ENCODE data around the gene BCL2L12. TPM values are rescaled to one million over a fixed set of nuclear protein-coding genes. Genes with fewer than 3 reads are reported as not detected.

The BCL2L12 gene
- total RNA-seq, 1 experiment from 2014 or later, result 145 TPM

DNA sequence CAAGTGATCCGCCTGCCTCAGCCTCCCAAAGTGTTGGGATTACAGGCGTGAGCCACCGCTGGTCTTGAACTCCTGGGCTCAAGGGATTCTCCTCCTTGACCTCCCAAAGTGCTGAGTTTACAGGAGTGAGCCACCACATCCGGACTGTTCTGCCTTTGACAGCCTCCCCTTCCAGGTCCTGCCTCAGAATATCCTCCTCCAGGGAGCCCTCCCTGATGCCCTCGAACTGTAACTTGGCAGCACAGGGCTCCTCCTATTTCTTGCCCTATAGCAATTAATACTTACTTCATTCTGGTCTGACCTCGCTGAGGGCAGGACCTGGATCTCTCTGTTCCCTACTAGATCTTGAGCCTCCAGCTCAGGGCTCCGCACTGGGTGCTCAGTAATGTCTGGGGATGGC, 31.1 kb downstream of the BCL2L12 start:
- Histone ChIP-seq H3K23ac (ENCODE audit: insufficient read length, low read depth, low read length) (no peak overlapping the region), H4K8ac (replicated peaks; ENCODE audit: insufficient read length, low read depth, low read length) (no peak overlapping the region), H2AK5ac (ENCODE audit: insufficient read length, low read length) (no peak overlapping the region), H2BK12ac (ENCODE audit: insufficient read length, low read depth, low read length) (no peak overlapping the region), H3K9me3 (ENCODE audit: control insufficient read depth, low read depth, low read length) (no peaks in the 10 kb centered on the region), H3K4ac (ENCODE audit: low read depth, low read length) (no peak overlapping the region), H2BK20ac (ENCODE audit: low read depth, low read length, poor library complexity, severe bottlenecking) (no peak overlapping the region), H3K14ac (ENCODE audit: insufficient read depth, low read length) (no peak overlapping the region), H3K9ac (ENCODE audit: extremely low read depth, insufficient read length, low read length) (no peak overlapping the region), H2BK15ac (ENCODE audit: low read depth, low read length) (no peak overlapping the region), H3K79me1 (ENCODE audit: insufficient read depth, low read depth, low read length, poor library complexity, severe bottlenecking) (no peaks in the 10 kb centered on the region), H3K27me3 (ENCODE audit: insufficient read depth, low read length) (no peaks in the 10 kb centered on the region), H4K20me1 (ENCODE audit: control insufficient read depth, insufficient read depth, insufficient read length) (no peaks in the 10 kb centered on the region), H3K79me2 (ENCODE audit: insufficient read depth, low read length) (no peaks in the 10 kb centered on the region), H3K56ac (ENCODE audit: insufficient read length, low read depth, low read length) (no peak overlapping the region), H3K4me1 (ENCODE audit: insufficient read depth, low read length) (no peaks in the 10 kb centered on the region), H3K27ac (ENCODE audit: insufficient read length, low read depth, low read length) (no peak overlapping the region), H2BK120ac (ENCODE audit: low read depth, low read length, poor library complexity, severe bottlenecking) (no peak overlapping the region), H3K23me2 (ENCODE audit: insufficient read length, low read depth, low read length, poor library complexity, severe bottlenecking) (no peaks in the 10 kb centered on the region), H2BK5ac (ENCODE audit: insufficient read length, low read length) (no peak overlapping the region), H4K91ac (ENCODE audit: insufficient read length, low read depth, low read length) (no peak overlapping the region), H4K5ac (ENCODE audit: insufficient read length, low read depth, low read length) (no peak overlapping the region), H3K4me2 (ENCODE audit: insufficient read depth, insufficient read length, low read length) (no peak overlapping the region), H3T11ph (ENCODE audit: low read length) (no peak overlapping the region), H2AFZ (ENCODE audit: low read length) (no peak overlapping the region), H3K18ac (ENCODE audit: insufficient read length, low read depth, low read length) (no peak overlapping the region)
- DNase-seq, result no peak
- Mint-ChIP-seq H3K4me1 (peaks cover 0 to 7% of the 10 kb centered on the region in 2 experiments; a peak in 2 of 4 replicates), H3K36me3 (ENCODE audit: insufficient read depth in 1 of 3, low read depth in 3 of 3) (peaks cover 24 to 40% (median 34%) of the 10 kb centered on the region in 3 experiments), H3K9me3 (no peaks in the 10 kb centered on the region), H3K27ac (no peak overlapping the region), H3K27me3 (ENCODE audit: low read depth) (no peaks in the 10 kb centered on the region; the same call in 1 of the 2 replicates), H3K4me3 (no peak overlapping the region)
- no peak for TF ChIP-seq CTCF (conservative IDR thresholded peaks at IDR 0.05)
- WGBS (ENCODE audit: extremely low coverage, insufficient read length, low lambda C conversion rate), result no CpG with 5 or more reads among the region's 7 CpGs
